ENCODE measurements around the gene F10. TPM values are rescaled to one million over a fixed set of nuclear protein-coding genes. Genes with fewer than 3 reads are reported as not detected.

Gene F10
- total RNA-seq, 3 donors from 2014 or later (not counting 1 experiment from before 2014, with no cell fraction given) = not detected

- peak overlapping the region; percentile 67 for H3K4me3 Mint-ChIP-seq
Measured at GRCh38 chr13:113129480-113129879, 6.9 kb downstream of the F10 start.

GRCh38 chr13:113129921-113130750 lies 7.5 kb downstream of the F10 start:
- no peak for TF ChIP-seq CTCF (IDR thresholded peaks at IDR 0.05)
- no peaks in the 10 kb centered on the region for H3K36me3 Mint-ChIP-seq
- DNase-seq (peak in 1 of 2 donors; percentile 39), ATAC-seq (peak in 2 of 3 donors; percentile 69 to 77)
- peaks cover 31 to 41% of the 10 kb centered on the region in 2 donors for H3K27me3 Mint-ChIP-seq (ENCODE audit: low read depth in 2 of 2)
- H3K4me1 ChIP-seq (ENCODE audit: control insufficient read depth, insufficient read depth, low read length) = peaks cover 9% of the 10 kb centered on the region
- no peak overlapping the region for H3K27ac ChIP-seq (ENCODE audit: low read length)
- H3K27me3 ChIP-seq (ENCODE audit: control insufficient read depth, insufficient read depth, low read length) = peaks cover 8% of the 10 kb centered on the region
- H3K27ac Mint-ChIP-seq = no peak overlapping the region
- H3K9me3 ChIP-seq (ENCODE audit: control insufficient read depth, insufficient read depth, low read length) = peaks cover 3% of the 10 kb centered on the region
- no peaks in the 10 kb centered on the region for H3K36me3 ChIP-seq (ENCODE audit: control insufficient read depth, insufficient read depth, low read length)
- H3K4me1 Mint-ChIP-seq = peaks cover 5% of the 10 kb centered on the region in 2 donors
- intact Hi-C loops (cut with micrococcal nuclease) = no loop called here
- WGBS (ENCODE audit: insufficient coverage) = 41% methylated on average over 60 of the region's 60 CpGs
- H3K9me3 Mint-ChIP-seq = no peaks in the 10 kb centered on the region
- peak overlapping the region; percentile 26 for H3K4me3 ChIP-seq (ENCODE audit: low read length)
- H3K4me3 Mint-ChIP-seq = peak overlapping the region; percentile 67

More at GRCh38 chr13:113129480-113129879, 6.9 kb downstream of the F10 start:
- TF ChIP-seq CTCF (IDR thresholded peaks at IDR 0.05) = no peak
- H3K27ac ChIP-seq (ENCODE audit: low read length) = no peak overlapping the region
- peaks cover 3% of the 10 kb centered on the region for H3K9me3 ChIP-seq (ENCODE audit: control insufficient read depth, insufficient read depth, low read length)
- Mint-ChIP-seq H3K27ac (no peak overlapping the region), H3K9me3 (no peaks in the 10 kb centered on the region), H3K27me3 (ENCODE audit: low read depth in 2 of 2) (peaks cover 31 to 41% of the 10 kb centered on the region in 2 donors), H3K36me3 (no peaks in the 10 kb centered on the region), H3K4me1 (peaks cover 5% of the 10 kb centered on the region in 2 donors)
- no peaks in the 10 kb centered on the region for H3K36me3 ChIP-seq (ENCODE audit: control insufficient read depth, insufficient read depth, low read length)
- peaks cover 9% of the 10 kb centered on the region for H3K4me1 ChIP-seq (ENCODE audit: control insufficient read depth, insufficient read depth, low read length)
- peak overlapping the region; percentile 26 for H3K4me3 ChIP-seq (ENCODE audit: low read length)
- ATAC-seq (peak in 1 of 3 donors; percentile 12), DNase-seq (no peak)
- 67% methylated on average over 27 of the region's 27 CpGs for WGBS (ENCODE audit: insufficient coverage)
- peaks cover 8% of the 10 kb centered on the region for H3K27me3 ChIP-seq (ENCODE audit: control insufficient read depth, insufficient read depth, low read length)
- intact Hi-C loops (cut with micrococcal nuclease) = no loop called here

GRCh38 chr13:113135281-113135760 lies 12.7 kb downstream of the F10 start:
- intact Hi-C loops (cut with micrococcal nuclease) = no loop called here
- H3K27ac ChIP-seq (ENCODE audit: low read length) = no peak overlapping the region
- no peak overlapping the region for H3K4me3 Mint-ChIP-seq

More at GRCh38 chr13:113135281-113135760, 12.7 kb downstream of the F10 start:
- Histone ChIP-seq H3K27me3 (ENCODE audit: control insufficient read depth, insufficient read depth, low read length) (peaks cover 4% of the 10 kb centered on the region), H3K4me1 (ENCODE audit: control insufficient read depth, insufficient read depth, low read length) (no peaks in the 10 kb centered on the region), H3K9me3 (ENCODE audit: control insufficient read depth, insufficient read depth, low read length) (no peaks in the 10 kb centered on the region), H3K4me3 (ENCODE audit: low read length) (no peak overlapping the region), H3K36me3 (ENCODE audit: control insufficient read depth, insufficient read depth, low read length) (no peaks in the 10 kb centered on the region)
- DNase-seq = no peak
- no peak for TF ChIP-seq CTCF (IDR thresholded peaks at IDR 0.05)
- H3K27me3 Mint-ChIP-seq (ENCODE audit: low read depth in 2 of 2) = peaks cover 11 to 18% of the 10 kb centered on the region in 2 donors
- H3K27ac Mint-ChIP-seq = no peak overlapping the region
- ATAC-seq = no peak
- no peaks in the 10 kb centered on the region for H3K36me3 Mint-ChIP-seq
- no peaks in the 10 kb centered on the region for H3K4me1 Mint-ChIP-seq
- no peaks in the 10 kb centered on the region for H3K9me3 Mint-ChIP-seq
- 94% methylated on average over 1 of the region's 2 CpGs for WGBS (ENCODE audit: insufficient coverage)
